ENCODE measurements around the gene EPHB3. TPM values are rescaled to one million over a fixed set of nuclear protein-coding genes. Genes with fewer than 3 reads are reported as not detected.

EPHB3 gene
- polyA plus RNA-seq, 2 of the 4 experiments (the other 2 are of a cell fraction): 0.36 to 0.50 TPM

- CTCF ChIA-PET: interaction anchor here (0.6 to 7.0 kb wide), 37 partner anchors 8 to 618 kb away, joined by 3 to 132 read pairs (median 6); no protein-coding TSS in a partner anchor
- no peak for FAIRE-seq
Observed at GRCh38 chr3:184514171-184514490, 47.5 kb upstream of the EPHB3 start.

GRCh38 chr3:184523825-184524615, 37.6 kb upstream of the EPHB3 start:
- POLR2A ChIA-PET: no interaction called here
- DNase-seq (ENCODE audit: low read depth in 1 of 2, low spot score in 1 of 2) (peak; percentile 28 to 31), FAIRE-seq (no peak), ATAC-seq (peak; percentile 66 to 84; a peak in 4 of 6 replicates)
- no peaks in the 10 kb centered on the region for H3K4me1 ChIP-seq
- no peaks in the 10 kb centered on the region for H3K9me3 ChIP-seq
- no peak overlapping the region for H3K27ac ChIP-seq
- no peak overlapping the region for H3K4me2 ChIP-seq
- H3K4me3 ChIP-seq: no peak overlapping the region
- 21% methylated on average over 7 of the region's 7 CpGs for WGBS (ENCODE audit: missing lambda C conversion rate)
- CTCF ChIA-PET: interaction anchor here (9.8 kb wide), 1 partner anchor 11 kb away, joined by 51 read pairs; no protein-coding TSS in a partner anchor
- TF ChIP-seq HEYL (CRISPR knock-in tag; IDR thresholded peaks at IDR 0.05): no peak
- TF ChIP-seq NPAS2 (CRISPR knock-in tag; IDR thresholded peaks at IDR 0.05; ENCODE audit: borderline replicate concordance): no peak
- TF ChIP-seq FOSL2 (IDR thresholded peaks at IDR 0.05): no peak
- peak; percentile 46 for TF ChIP-seq FOSL2 (CRISPR knock-in tag; IDR thresholded peaks at IDR 0.05)

More at GRCh38 chr3:184514171-184514490, 47.5 kb upstream of the EPHB3 start:
- no peak overlapping the region for H3K27ac ChIP-seq
- H3K9me3 ChIP-seq: peaks cover 14% of the 10 kb centered on the region; the same call in 2 of the 3 replicates
- 59% methylated on average over 10 of the region's 10 CpGs for WGBS (ENCODE audit: missing lambda C conversion rate)
- H3K4me1 ChIP-seq: no peaks in the 10 kb centered on the region
- H3K4me2 ChIP-seq: peak overlapping the region; percentile 85
- TF ChIP-seq FOSL2 (IDR thresholded peaks at IDR 0.05): no peak
- no peak for TF ChIP-seq FOSL2 (CRISPR knock-in tag; IDR thresholded peaks at IDR 0.05)
- TF ChIP-seq FOSB (CRISPR knock-in tag; IDR thresholded peaks at IDR 0.05): no peak
- no peak for TF ChIP-seq MAFK (IDR thresholded peaks at IDR 0.05; ENCODE audit: partially characterized antibody)
- TF ChIP-seq BHLHE40 (IDR thresholded peaks at IDR 0.05; ENCODE audit: low read depth, low read length): no peak
- TF ChIP-seq MYC (IDR thresholded peaks at IDR 0.05; ENCODE audit: borderline replicate concordance, low read length): no peak
- TF ChIP-seq PHF8 (IDR thresholded peaks at IDR 0.05; ENCODE audit: borderline replicate concordance, low read depth): no peak
- no peak for TF ChIP-seq RNF2 (IDR thresholded peaks at IDR 0.05; ENCODE audit: borderline replicate concordance, low read depth)
- TF ChIP-seq POLR2AphosphoS2 (conservative IDR thresholded peaks at IDR 0.05; ENCODE audit: low read length): no peak
- TF ChIP-seq E2F6 (IDR thresholded peaks at IDR 0.05; ENCODE audit: borderline replicate concordance, low read depth): no peak
- no peak for TF ChIP-seq ZSCAN20 (CRISPR knock-in tag; IDR thresholded peaks at IDR 0.05)
- no peak for TF ChIP-seq JUNB (IDR thresholded peaks at IDR 0.05)
- TF ChIP-seq REST (IDR thresholded peaks at IDR 0.05): no peak
- TF ChIP-seq JUN (IDR thresholded peaks at IDR 0.05): no peak
- TF ChIP-seq HES2 (IDR thresholded peaks at IDR 0.05): no peak
- ATAC-seq (peak in 1 of 2 experiments; percentile 19; a peak in 3 of 6 replicates), DNase-seq (ENCODE audit: low read depth in 1 of 2, low spot score in 1 of 2) (no peak)
- POLR2A ChIA-PET: interaction anchor here (0.9 kb wide), 1 partner anchor 142 kb away, joined by 3 read pairs; no protein-coding TSS in a partner anchor
- H3K4me3 ChIP-seq: no peak overlapping the region; the same call in 2 of the 3 replicates

- Histone ChIP-seq H3K4me2 (peak overlapping the region; percentile 79), H3K27ac (peak overlapping the region in 1 of 2 experiments; percentile 40; a peak in 1 of 6 replicates), H3K4me3 (peak overlapping the region; percentile 37; the same call in 2 of the 3 replicates), H3K4me1 (no peaks in the 10 kb centered on the region), H3K9me3 (no peaks in the 10 kb centered on the region)
- CTCF ChIA-PET: interaction anchor here (0.7 to 9.8 kb wide), 3 partner anchors 11 to 150 kb away, joined by 3 to 51 read pairs (median 3); no protein-coding TSS in a partner anchor
- no peak for TF ChIP-seq E2F6 (IDR thresholded peaks at IDR 0.05; ENCODE audit: borderline replicate concordance, low read depth)
- no peak for TF ChIP-seq JUN (IDR thresholded peaks at IDR 0.05)
- TF ChIP-seq ZNF302 (CRISPR knock-in tag; IDR thresholded peaks at IDR 0.05): no peak
- no peak for TF ChIP-seq RCOR1 (IDR thresholded peaks at IDR 0.05; ENCODE audit: low read depth, low read length)
- TF ChIP-seq HEYL (CRISPR knock-in tag; IDR thresholded peaks at IDR 0.05): no peak
- ATAC-seq (no peak), DNase-seq (ENCODE audit: low read depth in 1 of 2, low spot score in 1 of 2) (no peak), FAIRE-seq (no peak)
- POLR2A ChIA-PET: no interaction called here
- WGBS (ENCODE audit: missing lambda C conversion rate): 7% methylated on average over 4 of the region's 7 CpGs
Observed at GRCh38 chr3:184524981-184525336, 36.6 kb upstream of the EPHB3 start.
